ENCODE measurements around the gene APOO. TPM values are rescaled to one million over a fixed set of nuclear protein-coding genes. Genes with fewer than 3 reads are reported as not detected.

Gene APOO
- total RNA-seq, 6 experiments from 2014 or later, result 20.8 to 28.1 (median 23.3) TPM

GRCh38 chrX:23822397-23822796 lies 85.3 kb downstream of the APOO start:
- peaks cover 12% of the 10 kb centered on the region for H3K4me1 Mint-ChIP-seq (ENCODE audit: low read depth)
- H3K9me3 Mint-ChIP-seq, result no peaks in the 10 kb centered on the region
- peak; percentile 25 for DNase-seq
- TF ChIP-seq CTCF (IDR thresholded peaks at IDR 0.05), result no peak
- no peak overlapping the region for H3K4me3 Mint-ChIP-seq
- no peak overlapping the region for H3K27ac Mint-ChIP-seq
- H3K36me3 Mint-ChIP-seq (ENCODE audit: low read depth), result no peaks in the 10 kb centered on the region
- no peaks in the 10 kb centered on the region for H3K27me3 Mint-ChIP-seq (ENCODE audit: insufficient read depth)

- H3K4me1 Mint-ChIP-seq (ENCODE audit: low read depth), result peaks cover 12% of the 10 kb centered on the region
- H3K36me3 Mint-ChIP-seq (ENCODE audit: low read depth), result no peaks in the 10 kb centered on the region
- no peak for TF ChIP-seq CTCF (IDR thresholded peaks at IDR 0.05)
- H3K27me3 Mint-ChIP-seq (ENCODE audit: insufficient read depth), result no peaks in the 10 kb centered on the region
- no peak overlapping the region for H3K4me3 Mint-ChIP-seq
- DNase-seq, result no peak
- no peak overlapping the region for H3K27ac Mint-ChIP-seq
- no peaks in the 10 kb centered on the region for H3K9me3 Mint-ChIP-seq
Observed at GRCh38 chrX:23821847-23822246, 85.9 kb downstream of the APOO start.

- no peaks in the 10 kb centered on the region for H3K27me3 Mint-ChIP-seq (ENCODE audit: insufficient read depth)
- H3K27ac Mint-ChIP-seq, result no peak overlapping the region
- no peaks in the 10 kb centered on the region for H3K9me3 Mint-ChIP-seq
- DNase-seq, result peak; percentile 13
- peaks cover 12% of the 10 kb centered on the region for H3K4me1 Mint-ChIP-seq (ENCODE audit: low read depth)
- H3K4me3 Mint-ChIP-seq, result no peak overlapping the region
- no peaks in the 10 kb centered on the region for H3K36me3 Mint-ChIP-seq (ENCODE audit: low read depth)
- no peak for TF ChIP-seq CTCF (IDR thresholded peaks at IDR 0.05)
Observed at GRCh38 chrX:23820235-23820782, 87.4 kb downstream of the APOO start.

GRCh38 chrX:23819385-23820234 lies 88.1 kb downstream of the APOO start:
- Mint-ChIP-seq H3K36me3 (ENCODE audit: low read depth) (no peaks in the 10 kb centered on the region), H3K9me3 (no peaks in the 10 kb centered on the region), H3K27me3 (ENCODE audit: insufficient read depth) (no peaks in the 10 kb centered on the region; the same call in 1 of the 2 replicates), H3K4me1 (ENCODE audit: low read depth) (peaks cover 12% of the 10 kb centered on the region), H3K4me3 (no peak overlapping the region), H3K27ac (no peak overlapping the region)
- DNase-seq, result no peak
- no peak for TF ChIP-seq CTCF (IDR thresholded peaks at IDR 0.05)

- H3K4me1 Mint-ChIP-seq (ENCODE audit: low read depth), result peaks cover 12% of the 10 kb centered on the region
- H3K4me3 Mint-ChIP-seq, result no peak overlapping the region
- TF ChIP-seq CTCF (IDR thresholded peaks at IDR 0.05), result no peak
- H3K27ac Mint-ChIP-seq, result no peak overlapping the region
- no peaks in the 10 kb centered on the region for H3K36me3 Mint-ChIP-seq (ENCODE audit: low read depth)
- H3K27me3 Mint-ChIP-seq (ENCODE audit: insufficient read depth), result no peaks in the 10 kb centered on the region; the same call in 1 of the 2 replicates
- DNase-seq, result no peak
- no peaks in the 10 kb centered on the region for H3K9me3 Mint-ChIP-seq
Observed at GRCh38 chrX:23817979-23818336, 89.8 kb downstream of the APOO start.

Data from HFFc6 (cell line).